ENCODE results near the gene CATSPERZ.

Gene CATSPERZ

GRCh38 chr11:64342869-64343745, 42.9 kb downstream of the CATSPERZ start:
- DNase-seq: no peak

DNA sequence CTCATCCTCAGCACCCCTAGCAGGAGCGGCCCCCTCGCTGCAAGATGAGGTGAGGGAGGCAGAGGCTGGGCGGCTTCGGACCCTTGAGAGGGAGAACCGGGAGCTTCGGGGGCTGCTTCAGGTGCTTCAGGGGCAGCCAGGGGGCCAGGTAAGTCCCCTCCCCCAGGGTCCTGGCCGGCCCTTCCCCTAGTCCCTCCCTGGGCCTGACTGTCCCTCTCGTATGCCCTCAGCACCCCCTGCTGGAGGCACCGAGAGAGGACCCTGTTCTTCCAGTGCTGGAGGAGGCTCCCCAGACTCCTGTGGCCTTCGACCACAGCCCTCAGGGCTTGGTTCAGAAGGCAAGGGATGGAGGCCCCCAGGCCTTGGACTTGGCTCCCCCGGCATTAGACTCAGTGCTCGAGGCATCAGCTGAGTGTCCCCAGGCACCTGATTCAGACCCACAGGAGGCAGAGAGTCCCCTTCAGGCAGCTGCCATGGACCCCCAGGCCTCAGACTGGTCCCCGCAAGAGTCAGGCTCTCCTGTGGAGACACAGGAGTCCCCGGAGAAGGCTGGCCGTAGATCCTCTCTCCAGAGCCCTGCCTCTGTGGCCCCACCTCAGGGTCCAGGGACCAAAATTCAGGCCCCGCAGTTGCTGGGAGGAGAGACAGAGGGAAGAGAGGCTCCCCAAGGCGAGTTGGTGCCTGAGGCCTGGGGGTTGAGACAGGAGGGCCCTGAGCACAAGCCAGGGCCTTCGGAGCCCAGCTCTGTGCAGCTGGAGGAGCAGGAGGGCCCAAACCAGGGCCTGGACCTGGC, 43.8 kb downstream of the CATSPERZ start:
- DNase-seq: no peak

DNA sequence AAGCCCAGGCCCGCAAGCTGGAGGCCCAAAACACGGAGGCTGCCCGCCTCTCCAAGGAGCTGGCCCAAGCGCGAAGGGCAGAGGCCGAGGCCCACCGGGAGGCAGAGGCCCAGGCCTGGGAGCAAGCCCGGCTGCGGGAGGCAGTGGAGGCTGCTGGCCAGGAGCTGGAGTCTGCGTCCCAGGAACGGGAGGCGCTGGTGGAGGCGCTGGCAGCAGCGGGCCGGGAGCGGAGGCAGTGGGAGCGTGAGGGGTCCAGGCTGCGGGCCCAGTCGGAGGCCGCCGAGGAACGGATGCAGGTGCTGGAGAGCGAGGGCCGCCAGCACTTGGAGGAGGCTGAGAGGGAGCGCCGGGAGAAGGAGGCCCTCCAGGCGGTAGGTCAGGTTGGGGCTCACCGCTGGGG, 44.6 kb downstream of the CATSPERZ start:
- DNase-seq: no peak

GRCh38 chr11:64347193-64347867, 47.2 kb downstream of the CATSPERZ start:
- no peak for DNase-seq

DNA sequence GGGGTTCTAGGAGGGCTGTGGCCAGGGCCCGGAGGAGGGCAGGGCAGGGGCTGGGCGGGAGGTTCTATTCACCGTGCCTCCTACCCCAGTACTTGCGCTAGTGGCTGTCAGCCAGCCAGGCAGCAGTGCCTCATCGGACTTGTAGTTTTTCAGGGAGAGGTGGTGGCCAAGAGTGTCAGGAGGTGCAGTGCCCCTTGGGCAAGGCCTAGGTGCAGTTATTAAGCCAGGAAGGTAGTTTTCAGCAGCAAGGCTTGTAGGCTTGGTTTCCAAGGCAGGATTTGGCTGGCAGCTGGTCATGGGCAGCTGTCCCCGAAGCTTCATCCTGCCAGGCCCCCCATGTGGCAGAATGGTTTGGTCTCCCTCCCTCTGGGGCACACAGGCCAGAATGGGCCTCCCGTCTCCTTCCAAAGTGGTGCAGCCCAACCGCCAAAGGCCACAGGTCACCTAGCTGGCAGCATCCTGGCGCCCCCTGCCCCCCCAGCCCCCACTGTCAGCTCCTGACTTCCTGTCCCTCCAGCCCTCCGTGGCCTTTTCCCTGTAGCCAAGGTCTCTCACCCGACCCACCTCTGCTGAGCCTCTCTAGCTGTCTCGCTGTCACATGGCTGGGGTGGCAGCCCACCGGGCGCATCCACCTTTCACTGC, 48.3 kb downstream of the CATSPERZ start:
- DNase-seq: no peak

DNA sequence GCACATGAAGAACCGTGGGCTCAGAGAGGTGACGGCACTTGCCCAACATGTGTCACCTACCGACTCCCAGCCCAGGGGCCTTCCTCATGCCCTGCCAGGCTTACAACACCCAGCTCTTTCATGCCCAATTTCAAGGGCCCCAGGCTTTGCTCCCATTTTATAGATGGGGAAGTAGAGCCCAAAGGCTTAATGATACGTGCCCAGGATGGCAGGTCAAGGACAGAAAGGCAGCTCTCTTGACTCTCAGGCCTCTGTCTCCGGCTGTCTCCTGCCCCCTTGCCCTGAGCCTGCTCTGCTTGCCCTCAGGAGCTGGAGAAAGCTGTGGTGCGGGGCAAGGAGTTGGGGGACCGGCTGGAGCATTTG, 48.8 kb downstream of the CATSPERZ start:
- no peak for DNase-seq

GRCh38 chr11:64349404-64349803, 49.2 kb downstream of the CATSPERZ start:
- no peak for DNase-seq

DNA sequence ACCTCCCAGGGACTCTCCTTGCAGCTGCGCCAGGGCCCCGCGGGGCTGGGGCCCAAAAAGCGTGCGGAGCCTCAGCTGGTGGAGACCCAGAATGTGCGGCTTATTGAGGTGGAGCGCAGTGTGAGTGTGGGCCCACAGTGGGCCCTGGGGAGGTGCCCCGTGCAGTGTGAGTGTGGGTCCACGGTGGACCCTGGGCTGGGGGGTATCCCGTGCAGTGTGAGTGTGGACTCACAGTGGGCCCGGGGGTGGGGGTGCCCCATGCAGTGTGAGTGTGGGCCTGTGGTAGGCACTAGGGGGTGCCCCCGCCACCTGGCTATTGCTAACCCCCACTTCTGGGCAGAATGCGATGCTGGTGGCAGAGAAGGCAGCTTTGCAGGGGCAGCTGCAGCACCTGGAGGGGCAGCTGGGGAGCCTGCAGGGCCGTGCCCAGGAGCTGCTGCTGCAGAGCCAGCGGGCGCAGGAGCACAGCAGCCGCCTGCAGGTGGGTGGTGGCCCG, 51.0 kb downstream of the CATSPERZ start:
- DNase-seq: no peak

DNA sequence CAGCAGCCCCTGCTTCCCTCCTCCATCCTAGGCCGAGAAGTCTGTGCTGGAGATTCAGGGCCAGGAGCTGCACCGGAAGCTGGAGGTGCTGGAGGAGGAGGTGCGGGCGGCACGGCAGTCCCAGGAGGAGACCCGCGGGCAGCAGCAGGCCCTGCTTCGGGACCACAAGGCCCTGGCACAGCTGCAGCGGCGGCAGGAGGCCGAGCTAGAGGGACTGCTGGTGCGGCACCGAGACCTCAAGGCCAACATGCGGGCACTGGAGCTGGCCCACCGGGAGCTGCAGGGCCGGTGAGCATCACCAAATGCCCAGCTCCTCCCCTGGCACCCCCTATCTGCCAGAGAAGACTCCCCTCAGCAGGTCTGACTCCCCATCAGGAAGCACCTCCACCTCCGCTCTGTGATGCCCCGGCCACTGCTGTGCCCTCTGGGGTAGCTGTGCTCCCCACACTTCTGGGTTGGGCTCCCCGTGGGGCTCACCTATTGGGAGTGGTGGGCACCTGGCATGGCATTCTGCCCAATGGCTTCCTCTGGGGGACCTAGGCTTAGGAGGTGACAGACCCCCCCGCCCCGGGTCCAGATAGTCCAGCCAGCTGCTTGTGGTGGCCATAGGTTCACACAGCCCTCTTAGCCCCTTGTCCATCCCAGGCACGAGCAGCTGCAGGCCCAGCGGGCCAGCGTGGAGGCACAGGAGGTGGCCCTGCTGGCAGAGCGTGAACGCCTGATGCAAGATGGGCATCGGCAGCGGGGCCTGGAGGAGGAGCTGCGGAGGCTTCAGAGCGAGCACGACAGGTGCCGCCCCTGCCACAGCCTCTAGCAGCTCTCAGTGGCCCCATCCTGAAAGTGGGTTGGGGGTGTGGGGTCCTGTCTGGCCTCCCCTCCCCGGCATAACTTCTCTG, 52.2 kb downstream of the CATSPERZ start:
- no peak for DNase-seq

DNA sequence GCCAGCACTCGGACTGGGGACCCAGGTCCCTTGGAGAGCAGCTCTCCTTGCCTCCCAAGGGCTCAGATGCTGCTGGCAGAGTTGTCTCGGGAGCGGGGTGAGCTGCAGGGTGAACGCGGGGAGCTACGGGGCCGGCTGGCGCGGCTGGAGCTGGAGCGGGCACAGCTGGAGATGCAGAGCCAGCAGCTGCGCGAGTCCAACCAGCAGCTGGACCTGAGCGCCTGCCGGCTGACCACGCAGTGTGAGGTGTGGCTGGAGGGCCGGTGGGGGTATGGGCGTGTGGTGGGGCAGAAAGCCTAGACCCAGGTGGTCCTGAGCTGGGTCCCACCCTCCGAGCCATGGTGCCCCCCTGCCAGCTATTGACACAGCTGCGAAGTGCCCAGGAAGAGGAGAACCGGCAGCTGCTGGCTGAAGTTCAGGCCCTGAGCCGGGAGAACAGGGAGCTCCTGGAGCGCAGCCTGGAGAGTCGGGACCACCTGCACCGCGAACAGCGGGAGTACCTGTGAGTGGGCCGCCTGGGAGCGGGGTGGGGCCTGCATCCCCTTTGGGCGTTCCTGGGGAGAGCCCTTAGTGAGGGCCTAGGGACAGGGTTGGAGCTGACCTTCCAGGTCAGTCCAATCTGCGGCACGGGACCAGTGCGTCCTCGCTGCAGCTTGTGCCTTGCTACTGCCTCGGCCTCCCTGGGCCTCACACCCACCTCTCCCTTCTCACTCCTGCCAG, 53.0 kb downstream of the CATSPERZ start:
- DNase-seq: no peak

GRCh38 chr11:64353715-64354506, 53.8 kb downstream of the CATSPERZ start:
- no peak for DNase-seq

All from CD4-positive, alpha-beta T cell treated with Interleukin-4 for 1 hour (primary cell).